T-helper 1 cell (primary cell): Measurements from ENCODE around the gene PRX.
"Not testable (repeated sequence)": the region's sequence is repeated elsewhere in the genome, so short reads cannot be mapped to it uniquely, and the experiment has no call there.

Experiments
- DNase-seq, 5 donors: peaks; one replicate each; pipeline ENCODE4 v3.0.0-alpha.2; 2012 to 2020
- total RNA-seq, 4 donors: gene quantifications; one replicate each; lab custom pipeline; 2026; lab: John Stamatoyannopoulos, UW

The PRX gene
- total RNA-seq: 3.5 to 5.3 (median 4.5) reads per million in 4 donors

DNA sequence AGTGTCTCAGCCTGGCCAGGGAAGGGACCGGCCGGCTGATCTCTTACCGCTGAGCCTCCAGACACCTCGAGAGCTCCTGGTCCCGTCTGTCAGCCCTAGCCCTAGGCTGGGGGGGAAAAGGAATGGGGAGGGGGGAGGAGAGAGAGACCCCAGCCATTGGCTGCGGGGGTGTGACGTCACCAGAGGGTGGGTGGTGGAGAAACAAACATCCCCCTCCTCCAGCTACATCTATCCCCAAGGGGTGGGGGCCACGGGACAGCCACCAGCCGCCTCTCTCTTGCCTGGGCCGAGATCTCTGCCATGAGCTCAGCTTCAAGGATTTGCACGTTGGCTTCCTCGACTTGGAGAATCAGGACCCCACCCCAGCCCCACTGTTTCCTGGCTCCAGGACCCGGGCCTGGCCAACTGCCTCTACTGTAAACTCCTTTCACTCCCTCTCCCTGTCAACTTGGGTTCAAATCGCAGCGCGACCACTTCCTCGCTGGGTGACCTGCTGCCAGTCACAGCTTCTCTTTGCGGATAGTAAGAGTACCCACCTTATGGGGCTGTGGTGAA lies at the start of gene PRX:
PRX (minus strand) TSS at position 88 of the 555 bp plus-strand sequence. CDS start 5,446 bp downstream, outside the sequence.
- DNase-seq: no peak

- DNase-seq: no peak
Measured at GRCh38 chr19:40461669-40462221, 48.6 kb upstream of the PRX start.

- no peak for DNase-seq
Measured at GRCh38 chr19:40460185-40460584, 47.0 kb upstream of the PRX start.

DNA sequence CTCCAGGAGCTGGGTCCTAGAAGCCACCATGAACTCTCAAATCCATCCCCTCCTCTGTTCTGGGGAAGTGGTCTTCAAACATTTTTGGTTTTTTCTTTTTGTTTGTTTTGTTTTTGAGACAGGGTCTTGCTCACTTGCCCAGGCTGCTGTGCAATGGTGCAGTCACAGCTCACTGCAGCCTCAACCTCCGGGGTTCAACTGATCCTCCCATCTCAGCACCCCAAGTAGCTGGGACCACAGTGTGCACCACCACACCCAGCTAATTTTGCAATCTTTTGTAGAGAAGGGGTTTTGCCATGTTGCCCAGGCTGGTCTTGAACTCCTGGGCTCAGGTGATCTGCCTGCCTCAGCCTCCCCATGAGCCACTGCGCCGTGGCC lies 45.4 kb upstream of the PRX start:
- no peak for DNase-seq

DNA sequence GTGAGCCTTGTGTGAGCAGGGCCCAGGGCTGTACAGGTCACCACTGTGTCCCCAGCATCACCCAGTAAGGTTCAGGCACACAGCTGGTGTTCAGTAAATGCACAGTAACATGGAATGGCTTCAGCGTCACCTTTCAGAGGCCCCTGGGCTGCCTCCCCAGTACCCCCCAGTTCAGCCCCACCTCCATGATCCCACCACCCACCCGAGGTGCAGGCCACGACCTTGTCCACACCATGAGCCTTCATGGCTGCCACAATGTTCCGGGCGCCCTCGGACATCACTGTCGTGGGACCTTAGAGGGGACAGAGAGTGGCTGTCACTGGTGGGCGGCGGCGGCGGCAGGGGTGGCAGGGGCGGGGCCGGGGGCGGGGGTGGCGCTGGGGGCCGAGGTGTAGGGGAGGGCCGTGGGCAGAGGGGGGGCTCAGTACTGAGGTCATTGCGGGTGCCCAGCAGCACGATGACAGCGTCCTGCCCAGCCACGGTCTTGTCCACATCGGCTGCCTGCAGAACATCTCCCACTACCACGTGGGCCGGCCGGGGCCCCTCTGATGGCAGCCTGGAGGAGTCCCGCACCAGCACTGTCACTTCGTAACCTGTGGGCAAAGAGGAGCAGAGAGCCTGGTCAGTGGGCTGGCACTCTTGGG lies 44.9 kb upstream of the PRX start:
- DNase-seq: no peak

- no peak for DNase-seq
Measured at GRCh38 chr19:40457048-40457447, 43.9 kb upstream of the PRX start.

- DNase-seq: not testable (repeated sequence)
Measured at GRCh38 chr19:40453943-40454342, 40.8 kb upstream of the PRX start.

GRCh38 chr19:40453151-40453735 lies 40.1 kb upstream of the PRX start:
- DNase-seq: no peak

- DNase-seq: no peak
Measured at GRCh38 chr19:40452016-40452415, 38.8 kb upstream of the PRX start.

DNA sequence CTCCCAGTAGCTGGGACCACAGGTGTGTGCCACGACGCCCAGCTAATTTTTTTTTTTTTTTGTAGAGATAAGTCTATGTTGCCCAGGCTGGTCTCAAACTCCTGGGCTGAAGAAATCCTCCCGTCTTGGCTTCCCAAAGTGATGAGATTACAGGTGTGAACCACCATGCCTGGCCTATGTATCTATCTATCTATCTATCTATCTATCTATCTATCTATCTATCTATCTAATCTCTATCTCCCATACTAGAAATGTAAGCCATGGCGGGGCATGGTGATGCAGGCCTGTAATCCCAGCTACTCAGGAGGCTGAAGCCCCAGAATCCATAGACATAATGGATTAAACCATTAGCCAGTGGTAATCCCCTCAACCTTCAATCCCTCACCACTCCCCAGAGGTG lies 37.5 kb upstream of the PRX start:
- DNase-seq: no peak

- DNase-seq: no peak
Measured at GRCh38 chr19:40449506-40449905, 36.3 kb upstream of the PRX start.

DNA sequence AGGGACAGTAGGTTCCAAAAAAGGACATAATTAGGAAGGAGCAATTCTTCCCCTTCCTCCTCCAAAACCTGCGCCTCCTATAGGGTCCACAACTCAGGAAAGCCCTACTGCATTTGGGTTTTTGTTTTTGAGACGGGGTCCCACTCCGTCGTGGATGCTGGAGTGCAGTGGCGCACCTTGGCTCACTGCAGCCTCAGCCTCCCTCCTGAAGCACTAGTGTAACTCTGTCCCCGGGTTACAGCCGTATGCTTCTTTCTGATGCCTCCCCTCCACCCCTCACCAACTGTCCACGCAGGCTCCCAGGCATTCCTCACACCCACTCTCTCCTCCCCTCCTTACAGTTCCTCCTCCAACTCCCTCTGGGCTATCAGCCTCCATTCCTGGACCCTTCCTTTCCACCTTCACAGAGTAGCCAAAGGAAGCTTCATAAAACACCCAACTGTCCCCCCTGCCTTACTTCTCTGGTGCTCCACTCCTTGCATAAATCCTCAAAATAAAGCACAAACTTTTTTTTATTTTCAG lies 33.1 kb upstream of the PRX start:
- DNase-seq: no peak

- no peak for DNase-seq
Measured at GRCh38 chr19:40445780-40446262, 32.6 kb upstream of the PRX start.

- DNase-seq: no peak
Measured at GRCh38 chr19:40444825-40445312, 31.7 kb upstream of the PRX start.

DNA sequence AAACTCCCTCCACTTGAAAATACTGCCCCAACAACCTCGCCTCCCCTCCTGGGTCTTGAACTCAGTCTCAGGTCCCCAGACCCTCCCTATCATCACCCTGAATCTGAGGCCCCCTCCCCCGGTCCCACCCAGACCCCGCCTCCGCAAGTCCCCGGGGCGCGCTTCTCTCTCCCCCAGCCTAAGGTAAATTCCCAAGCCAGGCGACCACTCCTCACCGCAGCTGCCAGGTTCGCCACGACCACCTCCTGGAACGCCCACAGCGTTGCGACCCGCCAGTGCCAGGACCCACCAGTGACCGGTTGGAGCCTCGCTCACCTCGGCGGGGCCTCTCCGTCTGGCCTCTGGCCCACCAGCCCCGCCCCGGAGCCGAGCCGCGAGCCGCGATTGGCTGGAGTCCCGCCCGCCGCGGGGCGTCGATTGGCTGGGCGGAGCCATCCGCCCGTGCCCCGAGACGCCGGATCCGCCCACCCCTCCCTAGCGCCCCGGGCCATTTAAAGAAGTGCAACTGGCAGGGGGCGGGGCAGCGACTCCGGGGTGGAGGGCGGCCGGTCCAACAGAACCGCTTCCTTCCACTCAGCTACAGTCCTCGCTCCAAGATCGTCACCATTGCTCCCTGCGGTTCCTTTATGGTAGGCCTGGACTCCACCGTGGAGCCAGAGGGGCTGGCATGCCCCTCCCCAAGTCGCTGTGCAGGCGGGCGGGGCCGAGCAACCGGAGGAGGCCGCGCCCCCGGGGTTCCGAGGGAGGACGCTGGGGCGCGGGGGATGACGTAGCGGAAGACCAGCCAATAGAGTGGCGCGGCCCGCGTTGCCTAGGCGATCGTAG lies 31.0 kb upstream of the PRX start, which contains the start of gene SERTAD3:
SERTAD3 (minus strand) TSS at position 336 of the 825 bp plus-strand sequence. CDS start 2,255 bp downstream, outside the sequence.
- DNase-seq: peak; percentile 95 to 97 (median 96)

DNA sequence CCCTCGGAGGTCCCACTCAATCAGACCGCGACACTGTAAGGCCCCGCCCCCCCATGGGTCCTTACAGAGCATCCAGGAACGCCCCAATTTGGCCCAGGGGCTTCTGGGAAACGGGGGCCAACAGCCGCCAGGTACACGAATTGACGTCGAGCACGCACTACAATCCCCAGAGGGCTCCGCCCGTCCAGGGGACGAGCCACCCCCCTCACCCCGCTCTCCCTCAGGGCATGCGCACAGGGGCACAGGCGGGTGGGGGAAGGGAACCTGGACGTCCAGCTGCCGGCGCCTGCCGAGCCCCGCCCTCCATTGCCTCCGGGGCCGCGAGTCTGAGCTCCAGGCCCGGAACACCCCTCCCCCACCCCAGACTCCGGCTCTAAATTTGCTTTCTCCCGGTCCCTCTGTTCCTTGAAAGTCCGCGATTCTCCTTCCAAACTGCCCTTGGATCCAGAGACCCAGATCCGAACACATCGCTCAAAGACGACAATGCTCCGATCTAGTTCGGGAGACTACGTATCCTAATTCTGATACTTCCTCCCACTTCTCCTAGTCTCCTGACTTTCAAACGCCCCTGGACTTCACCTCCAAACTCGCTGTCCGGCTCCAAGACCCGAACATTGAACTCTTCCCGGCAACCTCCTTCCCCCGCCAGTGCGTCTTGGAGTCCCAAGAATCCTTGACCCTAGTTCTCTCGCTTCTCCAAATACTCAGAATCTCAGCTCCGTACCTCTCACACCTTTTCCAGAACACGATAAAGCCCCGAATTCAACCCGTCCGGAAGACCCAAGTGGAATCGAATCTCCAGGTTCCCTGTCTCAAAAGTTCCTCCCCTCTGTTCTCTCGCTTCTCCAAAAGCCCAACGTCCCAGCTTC lies 30.2 kb upstream of the PRX start:
- DNase-seq: peak; percentile 99 to 100 (median 100)

- no peak for DNase-seq
Measured at GRCh38 chr19:40442328-40443130, 29.4 kb upstream of the PRX start.

- no peak for DNase-seq
Measured at GRCh38 chr19:40441719-40442253, 28.6 kb upstream of the PRX start.

DNA sequence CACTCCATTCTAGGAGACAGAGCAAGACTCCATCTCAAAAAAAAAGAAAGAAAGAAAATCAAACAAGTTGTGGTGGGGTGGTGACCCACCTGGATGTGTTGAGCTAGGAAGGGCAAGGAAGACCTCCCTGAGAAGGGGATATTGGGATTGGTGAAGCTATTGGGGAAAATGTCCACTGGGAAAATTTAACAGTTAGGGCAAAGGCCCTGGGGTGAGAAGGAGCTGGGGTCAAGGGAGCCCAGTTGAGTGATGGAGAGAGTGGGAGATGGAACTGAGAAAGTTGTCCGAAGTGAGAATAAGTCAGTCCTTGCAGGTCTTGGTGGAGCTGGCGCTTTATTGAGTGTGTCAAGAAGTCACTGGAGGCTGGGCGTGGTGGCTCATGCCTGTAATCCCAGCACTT lies 25.1 kb upstream of the PRX start:
- DNase-seq: no peak
